ENCODE measurements around the gene PPP2R5C.

Gene PPP2R5C

GRCh38 chr14:101894365-101895081, 133.0 kb downstream of the PPP2R5C start:
- DNase-seq = no peak

GRCh38 chr14:101895256-101895655, 133.7 kb downstream of the PPP2R5C start:
- peak; percentile 13 for DNase-seq

GRCh38 chr14:101897326-101897725, 135.8 kb downstream of the PPP2R5C start:
- no peak for DNase-seq

- DNase-seq = no peak
Measured at GRCh38 chr14:101898416-101898815, 136.9 kb downstream of the PPP2R5C start.

- DNase-seq = no peak
Measured at GRCh38 chr14:101899263-101899662, 137.8 kb downstream of the PPP2R5C start.

- no peak for DNase-seq
Measured at GRCh38 chr14:101900253-101900652, 138.7 kb downstream of the PPP2R5C start.

- no peak for DNase-seq
Measured at GRCh38 chr14:101903111-101903561, 141.6 kb downstream of the PPP2R5C start.

GRCh38 chr14:101905614-101906013, 144.1 kb downstream of the PPP2R5C start:
- DNase-seq = no peak

GRCh38 chr14:101906645-101907044, 145.1 kb downstream of the PPP2R5C start:
- no peak for DNase-seq

GRCh38 chr14:101907619-101908018, 146.1 kb downstream of the PPP2R5C start:
- no peak for DNase-seq

- DNase-seq = no peak
Measured at GRCh38 chr14:101908795-101909194, 147.3 kb downstream of the PPP2R5C start.

- no peak for DNase-seq
Measured at GRCh38 chr14:101909371-101910096, 148.0 kb downstream of the PPP2R5C start.

GRCh38 chr14:101912841-101913240, 151.3 kb downstream of the PPP2R5C start:
- no peak for DNase-seq

- no peak for DNase-seq
Measured at GRCh38 chr14:101914083-101914482, 152.6 kb downstream of the PPP2R5C start.

- DNase-seq = no peak
Measured at GRCh38 chr14:101915871-101916815, 154.6 kb downstream of the PPP2R5C start.

GRCh38 chr14:101916816-101917412, 155.4 kb downstream of the PPP2R5C start:
- DNase-seq = no peak

GRCh38 chr14:101917413-101918017, 156.0 kb downstream of the PPP2R5C start:
- no peak for DNase-seq

- no peak for DNase-seq
Measured at GRCh38 chr14:101918065-101918989, 156.8 kb downstream of the PPP2R5C start.

GRCh38 chr14:101920271-101920670, 158.8 kb downstream of the PPP2R5C start:
- peak; percentile 52 for DNase-seq

- DNase-seq = no peak
Measured at GRCh38 chr14:101922866-101923265, 161.4 kb downstream of the PPP2R5C start.

- DNase-seq = no peak
Measured at GRCh38 chr14:101925152-101925551, 163.6 kb downstream of the PPP2R5C start.
